Measurements from ENCODE around the gene KIF1B. TPM values are rescaled to one million over a fixed set of nuclear protein-coding genes. Genes with fewer than 3 reads are reported as not detected.
A peak's percentile ranks its signal among the peaks of the same experiment; 100 is the strongest.

Gene KIF1B
- total RNA-seq, 1 donor from 2014 or later = 67.7 TPM

DNA sequence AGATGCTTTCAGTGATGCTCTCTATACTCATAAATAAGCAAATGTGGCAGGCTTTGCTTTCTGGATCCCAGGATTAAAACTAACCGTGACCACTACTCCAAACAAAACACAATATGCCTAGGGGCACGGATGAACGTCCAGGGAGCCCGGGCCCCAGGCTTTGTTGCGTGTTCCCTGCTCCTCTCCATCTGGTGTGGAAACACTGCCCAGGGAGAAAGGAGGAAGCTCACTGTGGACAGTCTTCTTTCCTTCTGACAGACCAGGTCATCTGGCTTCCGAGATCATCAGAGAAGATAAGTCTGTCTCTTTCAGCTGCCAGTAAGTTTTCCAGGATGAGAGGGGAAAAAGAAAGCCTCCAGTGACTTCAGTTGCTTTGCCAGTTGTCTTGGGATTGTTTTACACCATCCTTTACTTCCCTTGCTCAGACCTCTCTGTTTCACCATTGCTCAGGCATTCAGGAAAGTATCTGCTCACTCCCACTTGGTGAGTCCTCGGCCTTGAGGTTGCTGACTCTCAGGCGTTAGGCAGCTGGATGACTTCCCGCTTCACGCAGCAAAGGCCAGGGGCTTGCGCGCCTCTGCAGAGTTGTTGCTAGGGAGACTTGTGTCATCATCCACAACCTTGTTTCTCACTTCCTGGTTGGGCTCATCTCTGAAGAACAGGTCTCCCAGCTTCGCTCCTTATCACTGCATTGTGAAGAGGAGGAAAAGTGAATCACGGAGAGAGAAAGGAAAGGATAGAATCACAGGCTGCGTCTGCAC is 167.9 kb downstream of the KIF1B start:
- Mint-ChIP-seq H3K27ac (peak overlapping the region; percentile 69), H3K4me1 (peaks cover 4% of the 10 kb centered on the region), H3K27me3 (ENCODE audit: low read depth) (no peaks in the 10 kb centered on the region), H3K9me3 (no peaks in the 10 kb centered on the region), H3K4me3 (no peak overlapping the region), H3K36me3 (peaks cover 31% of the 10 kb centered on the region)
- TF ChIP-seq, protein P1, sequence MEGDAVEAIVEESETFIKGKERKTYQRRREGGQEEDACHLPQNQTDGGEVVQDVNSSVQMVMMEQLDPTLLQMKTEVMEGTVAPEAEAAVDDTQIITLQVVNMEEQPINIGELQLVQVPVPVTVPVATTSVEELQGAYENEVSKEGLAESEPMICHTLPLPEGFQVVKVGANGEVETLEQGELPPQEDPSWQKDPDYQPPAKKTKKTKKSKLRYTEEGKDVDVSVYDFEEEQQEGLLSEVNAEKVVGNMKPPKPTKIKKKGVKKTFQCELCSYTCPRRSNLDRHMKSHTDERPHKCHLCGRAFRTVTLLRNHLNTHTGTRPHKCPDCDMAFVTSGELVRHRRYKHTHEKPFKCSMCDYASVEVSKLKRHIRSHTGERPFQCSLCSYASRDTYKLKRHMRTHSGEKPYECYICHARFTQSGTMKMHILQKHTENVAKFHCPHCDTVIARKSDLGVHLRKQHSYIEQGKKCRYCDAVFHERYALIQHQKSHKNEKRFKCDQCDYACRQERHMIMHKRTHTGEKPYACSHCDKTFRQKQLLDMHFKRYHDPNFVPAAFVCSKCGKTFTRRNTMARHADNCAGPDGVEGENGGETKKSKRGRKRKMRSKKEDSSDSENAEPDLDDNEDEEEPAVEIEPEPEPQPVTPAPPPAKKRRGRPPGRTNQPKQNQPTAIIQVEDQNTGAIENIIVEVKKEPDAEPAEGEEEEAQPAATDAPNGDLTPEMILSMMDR (IDR thresholded peaks at IDR 0.05; ENCODE audit: unreplicated experiment) = no peak
- DNase-seq (ENCODE audit: low spot score in 2 of 2, unreplicated experiment in 2 of 2) = no peak

DNA sequence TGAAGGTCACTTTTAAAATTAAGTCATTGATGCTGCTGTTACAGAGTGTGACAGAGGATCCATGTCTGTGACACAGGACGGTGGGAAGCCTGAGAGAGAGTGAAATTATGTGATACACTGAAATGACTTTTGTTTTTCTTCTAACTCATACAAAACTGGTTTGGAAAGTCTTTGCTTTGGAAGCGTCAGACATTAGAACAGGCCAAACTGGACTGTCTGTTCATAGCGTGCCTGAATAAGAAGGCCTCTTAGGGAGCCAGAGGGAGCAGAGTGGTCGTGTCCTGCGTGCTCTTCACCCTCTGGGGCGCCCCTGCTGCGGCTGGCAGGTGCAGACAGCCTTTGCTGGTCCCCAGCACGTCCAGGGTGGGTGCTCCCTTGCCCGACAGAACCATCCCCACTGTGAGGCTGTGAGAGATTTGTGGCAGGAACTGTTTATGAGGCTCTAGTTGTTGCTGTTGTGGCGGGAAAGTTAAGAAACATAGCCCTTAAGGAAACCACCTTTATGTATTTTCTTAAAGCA is 168.8 kb downstream of the KIF1B start:
- DNase-seq (ENCODE audit: low spot score in 2 of 2, unreplicated experiment in 2 of 2) = no peak
- TF ChIP-seq, protein P1 (IDR thresholded peaks at IDR 0.05; ENCODE audit: unreplicated experiment) = no peak
- H3K36me3 Mint-ChIP-seq = peaks cover 30% of the 10 kb centered on the region
- H3K4me1 Mint-ChIP-seq = peaks cover 4% of the 10 kb centered on the region
- H3K9me3 Mint-ChIP-seq = no peaks in the 10 kb centered on the region
- H3K27me3 Mint-ChIP-seq (ENCODE audit: low read depth) = no peaks in the 10 kb centered on the region
- no peak overlapping the region for H3K4me3 Mint-ChIP-seq
- peak overlapping the region; percentile 45 for H3K27ac Mint-ChIP-seq

DNA sequence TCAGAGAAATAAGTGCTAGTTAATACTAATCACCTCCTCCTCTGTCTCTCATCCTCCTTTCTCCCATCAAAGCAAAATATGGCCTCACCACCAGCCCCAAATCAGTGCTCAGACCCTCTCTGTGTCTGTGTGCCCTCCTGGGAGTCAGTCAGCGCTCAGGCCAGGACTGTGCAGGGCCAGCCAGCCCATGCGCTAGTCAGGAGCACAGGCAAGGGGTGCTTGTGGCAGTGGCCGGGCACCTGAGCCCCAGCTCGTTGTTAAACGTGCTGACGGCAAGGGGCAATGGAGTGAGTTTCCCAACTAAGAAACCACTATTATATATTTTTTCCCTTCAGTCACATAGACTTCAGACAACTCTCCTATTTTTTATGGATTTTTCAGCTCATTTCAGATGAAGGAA is 169.3 kb downstream of the KIF1B start:
- no peak for DNase-seq (ENCODE audit: low spot score in 2 of 2, unreplicated experiment in 2 of 2)
- Mint-ChIP-seq H3K27me3 (ENCODE audit: low read depth) (no peaks in the 10 kb centered on the region), H3K9me3 (no peaks in the 10 kb centered on the region), H3K4me1 (peaks cover 4% of the 10 kb centered on the region), H3K27ac (no peak overlapping the region), H3K36me3 (peaks cover 29% of the 10 kb centered on the region), H3K4me3 (no peak overlapping the region)
- TF ChIP-seq, protein P1 (IDR thresholded peaks at IDR 0.05; ENCODE audit: unreplicated experiment) = no peak

DNA sequence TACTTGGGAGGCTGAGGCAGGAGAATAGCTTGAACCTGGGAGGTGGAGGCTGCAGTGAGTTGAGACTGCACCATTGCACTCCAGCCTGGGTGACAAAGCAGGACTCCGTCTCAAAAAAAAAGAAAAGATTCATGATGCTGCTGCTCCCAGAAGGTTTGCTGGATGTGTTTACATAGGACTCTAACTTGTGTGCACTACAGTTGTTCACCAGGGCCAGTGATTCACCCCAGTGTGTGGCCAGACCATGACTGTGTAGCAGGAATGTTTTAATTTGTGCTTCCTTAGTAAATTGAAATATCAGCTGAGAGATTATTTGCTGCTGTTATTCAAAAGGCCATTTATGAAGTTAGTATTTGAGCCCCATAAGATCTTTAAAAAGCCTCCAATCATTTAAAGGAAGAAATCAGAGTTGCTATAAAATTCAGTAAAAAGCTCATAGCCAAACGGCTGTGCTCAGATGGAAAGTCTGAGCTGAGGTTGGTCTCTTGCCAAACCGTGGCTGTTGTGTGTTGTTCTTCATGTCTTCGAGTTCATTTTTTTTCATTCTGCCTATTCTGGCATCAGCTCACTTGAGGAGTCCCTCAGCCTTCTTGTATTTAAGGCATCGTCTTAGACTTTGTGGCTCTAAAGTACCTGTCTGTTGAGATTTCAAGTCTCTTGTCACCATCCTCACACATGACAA is 170.4 kb downstream of the KIF1B start:
- Mint-ChIP-seq H3K9me3 (no peaks in the 10 kb centered on the region), H3K4me3 (no peak overlapping the region), H3K27me3 (ENCODE audit: low read depth) (no peaks in the 10 kb centered on the region), H3K36me3 (peaks cover 23% of the 10 kb centered on the region), H3K4me1 (peaks cover 8% of the 10 kb centered on the region), H3K27ac (no peak overlapping the region)
- TF ChIP-seq, protein P1 (IDR thresholded peaks at IDR 0.05; ENCODE audit: unreplicated experiment) = no peak
- no peak for DNase-seq (ENCODE audit: low spot score in 2 of 2, unreplicated experiment in 2 of 2)

DNA sequence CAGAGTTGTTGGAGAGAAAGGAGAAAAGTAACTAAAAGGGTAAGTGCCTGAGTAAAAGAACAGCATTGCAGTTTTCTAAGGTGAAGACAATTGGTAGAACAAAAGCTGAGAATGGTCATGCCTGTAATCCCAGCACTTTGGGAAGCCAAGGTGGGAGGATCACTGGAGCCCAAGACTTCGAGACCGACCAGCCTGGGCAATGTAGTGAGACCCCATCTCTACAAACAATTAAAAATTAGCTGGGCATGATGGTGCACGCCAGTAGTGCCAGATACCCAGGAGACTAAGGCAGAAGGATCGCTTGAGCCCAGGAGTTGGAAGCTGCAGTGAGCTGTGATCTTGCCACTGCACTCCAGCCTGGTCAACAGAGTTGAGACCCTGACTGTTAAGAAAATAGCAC is 173.3 kb downstream of the KIF1B start:
- Mint-ChIP-seq H3K4me1 (peaks cover 20% of the 10 kb centered on the region), H3K27me3 (ENCODE audit: low read depth) (no peaks in the 10 kb centered on the region), H3K27ac (no peak overlapping the region), H3K4me3 (no peak overlapping the region), H3K9me3 (no peaks in the 10 kb centered on the region), H3K36me3 (peaks cover 19% of the 10 kb centered on the region)
- DNase-seq (ENCODE audit: low spot score in 2 of 2, unreplicated experiment in 2 of 2) = no peak
- TF ChIP-seq, protein P1 (IDR thresholded peaks at IDR 0.05; ENCODE audit: unreplicated experiment) = no peak
